WERI-Rb-1 (cell line): ENCODE data around the gene PAH.

Experiments
- DNase-seq: peaks from one replicate; pipeline ENCODE4 v3.0.0-alpha.2; 2020
- H3K27ac ChIP-seq: fragments of 250-450 bp; sonication (Bioruptor Pico); 2 replicates; pipeline ENCODE4 v1.5.1; 2020; ENCODE audit warnings: mild to moderate bottlenecking, moderate library complexity
- H3K27me3 ChIP-seq: fragments of 250-450 bp; sonication (Bioruptor Pico); 2 replicates; pipeline ENCODE4 v1.5.1; 2021; ENCODE audit warnings: mild to moderate bottlenecking, low read depth, moderate library complexity; ENCODE audit not compliant: insufficient read depth, severe bottlenecking
- H3K36me3 ChIP-seq: fragments of 250-450 bp; sonication (Bioruptor Pico); 2 replicates; pipeline ENCODE4 v1.5.1; 2020; ENCODE audit warnings: mild to moderate bottlenecking, moderate library complexity
- H3K4me3 ChIP-seq: 2 replicates; pipeline ENCODE4 v1.5.1; 2011; ENCODE audit warnings: low read depth, mild to moderate bottlenecking, control low read depth, low read length
- H3K9me3 ChIP-seq: fragments of 250-450 bp; sonication (Bioruptor Pico); 2 replicates; pipeline ENCODE4 v1.5.1; 2021; ENCODE audit warnings: mild to moderate bottlenecking, moderate library complexity; ENCODE audit not compliant: severe bottlenecking
- CTCF ChIP-seq: IDR thresholded peaks from 2 replicates; pipeline ENCODE4 v1.5.1; 2011; ENCODE audit warnings: low read depth, mild to moderate bottlenecking, control low read depth, inconsistent platforms, low read length

The PAH gene

GRCh38 chr12:102902093-102902492, 15.0 kb downstream of the PAH start:
- no peak overlapping the region for H3K4me3 ChIP-seq
- no peak overlapping the region for H3K27ac ChIP-seq
- TF ChIP-seq CTCF = no peak
- DNase-seq = no peak
- H3K36me3 ChIP-seq = no peaks in the 10 kb centered on the region
- H3K27me3 ChIP-seq = no peaks in the 10 kb centered on the region
- H3K9me3 ChIP-seq = no peaks in the 10 kb centered on the region

GRCh38 chr12:102900389-102900788, 16.7 kb downstream of the PAH start:
- H3K9me3 ChIP-seq = no peaks in the 10 kb centered on the region
- no peak overlapping the region for H3K4me3 ChIP-seq
- no peaks in the 10 kb centered on the region for H3K27me3 ChIP-seq
- no peak overlapping the region for H3K27ac ChIP-seq
- no peaks in the 10 kb centered on the region for H3K36me3 ChIP-seq
- no peak for DNase-seq
- no peak for TF ChIP-seq CTCF

- Histone ChIP-seq H3K36me3 (no peaks in the 10 kb centered on the region), H3K27ac (no peak overlapping the region), H3K27me3 (no peaks in the 10 kb centered on the region), H3K9me3 (no peaks in the 10 kb centered on the region), H3K4me3 (no peak overlapping the region)
- no peak for DNase-seq
- TF ChIP-seq CTCF = no peak
These were observed 21.0 kb downstream of the PAH start for GRCh38 chr12:102896067-102896466.

- no peak for TF ChIP-seq CTCF
- peak; percentile 56 for DNase-seq
- no peaks in the 10 kb centered on the region for H3K27me3 ChIP-seq
- H3K9me3 ChIP-seq = no peaks in the 10 kb centered on the region
- H3K36me3 ChIP-seq = no peaks in the 10 kb centered on the region
- no peak overlapping the region for H3K4me3 ChIP-seq
- H3K27ac ChIP-seq = no peak overlapping the region
These were observed 25.3 kb downstream of the PAH start for GRCh38 chr12:102891756-102892155.

DNA sequence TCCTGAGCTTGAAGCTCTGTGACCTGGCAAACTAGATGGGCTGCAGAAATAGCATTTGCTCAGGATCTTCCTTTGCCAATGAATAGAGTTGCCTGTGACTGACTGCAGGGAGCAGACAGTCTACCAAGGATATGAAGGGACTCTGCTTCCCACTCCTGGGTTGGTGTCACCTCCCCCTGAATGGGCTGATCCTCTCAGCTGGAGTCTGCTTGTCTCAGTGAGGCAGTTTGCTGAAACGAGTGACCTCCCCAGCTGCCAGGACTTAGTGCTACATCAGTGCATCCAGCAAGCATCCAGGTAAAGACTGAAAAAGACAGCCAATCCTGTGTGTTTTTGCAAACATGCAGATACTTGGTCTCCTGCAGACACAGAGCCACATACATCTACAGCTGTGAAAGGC, 28.5 kb downstream of the PAH start:
- DNase-seq = peak; percentile 72

More for the DNA sequence above, 28.5 kb downstream of the PAH start:
- Histone ChIP-seq H3K27me3 (no peaks in the 10 kb centered on the region), H3K36me3 (no peaks in the 10 kb centered on the region), H3K4me3 (no peak overlapping the region), H3K9me3 (no peaks in the 10 kb centered on the region), H3K27ac (peak overlapping the region; percentile 37; the same call in 1 of the 2 replicates)
- no peak for TF ChIP-seq CTCF
